GM21360 (cell line): ENCODE results near the gene RFT1.

ENCODE experiments used
- ATAC-seq: cut with Tn5 transposase; IDR thresholded peaks from one replicate; pipeline ENCODE4 v1.9.1; 2021; ENCODE audit warnings: mild to moderate bottlenecking, moderate library complexity; ENCODE audit not compliant: unreplicated experiment

The RFT1 gene

GRCh38 chr3:53038679-53039375, 91.4 kb downstream of the RFT1 start:
- ATAC-seq = no peak
